Parathyroid adenoma (tissue), 2 donors: ENCODE results near the gene TUBB4B.

ENCODE experiments used
- H2AFZ ChIP-seq: fragments of 300-600 bp; sonication (generic); one replicate; pipeline ENCODE4 v1.7.0; 2017; ENCODE audit warnings: antibody characterized with exemption, mild to moderate bottlenecking
- H3K27ac ChIP-seq: fragments of 300-600 bp; sonication (generic); one replicate; pipeline ENCODE4 v1.7.0; 2017
- H3K27me3 ChIP-seq: fragments of 300-600 bp; sonication (generic); one replicate; pipeline ENCODE4 v1.7.0; 2017; ENCODE audit warnings: low read length; ENCODE audit not compliant: control insufficient read depth, insufficient read depth
- H3K36me3 ChIP-seq: fragments of 300-600 bp; sonication (generic); one replicate; pipeline ENCODE4 v1.7.0; 2017; ENCODE audit warnings: low read length; ENCODE audit not compliant: control insufficient read depth, insufficient read depth
- H3K4me1 ChIP-seq: fragments of 300-600 bp; sonication (generic); one replicate; pipeline ENCODE4 v1.7.0; 2017; ENCODE audit warnings: control low read depth
- H3K4me2 ChIP-seq: fragments of 300-600 bp; sonication (generic); one replicate; pipeline ENCODE4 v1.7.0; 2017; ENCODE audit warnings: low read length
- H3K4me3 ChIP-seq: fragments of 300-600 bp; sonication (generic); one replicate; pipeline ENCODE4 v1.7.0; 2017; ENCODE audit warnings: low read depth, low read length
- H3K79me2 ChIP-seq: fragments of 300-600 bp; sonication (generic); one replicate; pipeline ENCODE4 v1.7.0; 2017; ENCODE audit warnings: control low read depth
- H3K9ac ChIP-seq: fragments of 300-600 bp; sonication (generic); one replicate; pipeline ENCODE4 v1.7.0; 2017; ENCODE audit warnings: mild to moderate bottlenecking
- H3K9me3 ChIP-seq: fragments of 300-600 bp; sonication (generic); one replicate; pipeline ENCODE4 v1.7.0; 2017; ENCODE audit warnings: low read length; ENCODE audit not compliant: control insufficient read depth
- CTCF ChIP-seq: fragments of 300-600 bp; sonication (generic); IDR thresholded peaks from one replicate; pipeline ENCODE4 v1.7.0; 2017; ENCODE audit warnings: antibody characterized with exemption, mild to moderate bottlenecking
- donor health status: primary hyperparathyroidism.

The TUBB4B gene

GRCh38 chr9:137234055-137234697, 6.9 kb upstream of the TUBB4B start:
- TF ChIP-seq CTCF, result no peak
- H3K4me1 ChIP-seq, result peaks cover 14% of the 10 kb centered on the region

GRCh38 chr9:137234758-137235423, 6.2 kb upstream of the TUBB4B start:
- Histone ChIP-seq H3K27me3 (no peaks in the 10 kb centered on the region), H3K9me3 (no peaks in the 10 kb centered on the region), H3K4me1 (peaks cover 14% of the 10 kb centered on the region), H2AFZ (no peak overlapping the region), H3K79me2 (no peaks in the 10 kb centered on the region), H3K36me3 (no peaks in the 10 kb centered on the region), H3K9ac (no peak overlapping the region), H3K4me2 (no peak overlapping the region), H3K27ac (no peak overlapping the region), H3K4me3 (no peak overlapping the region)
- no peak for TF ChIP-seq CTCF

More at GRCh38 chr9:137234055-137234697, 6.9 kb upstream of the TUBB4B start:
- no peaks in the 10 kb centered on the region for H3K27me3 ChIP-seq
- H3K27ac ChIP-seq, result no peak overlapping the region
- no peaks in the 10 kb centered on the region for H3K36me3 ChIP-seq
- no peak overlapping the region for H2AFZ ChIP-seq
- H3K79me2 ChIP-seq, result no peaks in the 10 kb centered on the region
- H3K4me2 ChIP-seq, result no peak overlapping the region
- no peak overlapping the region for H3K9ac ChIP-seq
- no peaks in the 10 kb centered on the region for H3K9me3 ChIP-seq
- no peak overlapping the region for H3K4me3 ChIP-seq

DNA sequence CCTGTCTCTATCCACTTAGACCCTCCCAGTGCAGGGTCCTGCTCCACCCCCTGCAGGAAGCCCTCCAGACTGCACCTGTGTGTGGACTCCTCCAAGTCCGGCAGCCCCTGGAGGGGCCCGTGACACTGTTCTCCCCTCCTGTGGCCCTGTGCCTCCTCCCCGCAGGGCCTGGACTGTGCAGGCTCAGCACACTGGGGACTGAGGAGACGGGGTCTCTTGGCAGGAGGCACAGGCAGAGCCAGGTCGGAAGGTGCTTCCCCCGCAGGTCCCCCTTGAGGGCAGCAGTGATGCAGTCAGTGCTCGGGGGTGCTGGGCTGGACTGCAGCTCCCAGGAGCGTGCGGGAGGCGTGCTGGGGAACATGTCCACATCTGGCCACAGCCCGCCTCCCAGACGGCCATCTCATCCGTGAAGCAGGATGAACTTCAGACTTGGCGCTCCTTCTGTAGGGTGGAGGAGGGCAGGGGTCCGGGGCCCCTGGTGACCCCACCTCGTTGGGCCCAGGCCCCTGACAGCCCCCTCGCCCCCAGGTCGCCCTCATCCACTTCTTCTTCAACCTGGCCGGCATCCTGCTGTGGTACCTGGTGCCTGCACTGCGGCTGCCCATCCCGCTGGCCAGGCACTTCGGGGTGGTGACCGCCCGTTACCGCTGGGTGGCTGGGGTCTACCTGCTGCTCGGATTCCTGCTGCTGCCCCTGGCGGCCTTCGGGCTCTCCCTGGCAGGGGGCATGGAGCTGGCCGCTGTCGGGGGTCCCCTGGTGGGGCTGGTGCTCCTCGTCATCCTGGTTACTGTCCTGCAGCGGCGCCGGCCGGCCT, 5.5 kb upstream of the TUBB4B start:
- no peak overlapping the region for H3K9ac ChIP-seq
- H3K27me3 ChIP-seq, result no peaks in the 10 kb centered on the region
- no peak overlapping the region for H3K4me3 ChIP-seq
- peaks cover 14% of the 10 kb centered on the region for H3K4me1 ChIP-seq
- no peak overlapping the region for H3K27ac ChIP-seq
- H3K36me3 ChIP-seq, result no peaks in the 10 kb centered on the region
- no peaks in the 10 kb centered on the region for H3K79me2 ChIP-seq
- H3K4me2 ChIP-seq, result peak overlapping the region; percentile 45
- H2AFZ ChIP-seq, result peak overlapping the region; percentile 78
- H3K9me3 ChIP-seq, result no peaks in the 10 kb centered on the region
- TF ChIP-seq CTCF, result no peak

GRCh38 chr9:137236238-137236935, 4.7 kb upstream of the TUBB4B start:
- peak overlapping the region; percentile 65 for H3K27ac ChIP-seq
- no peaks in the 10 kb centered on the region for H3K36me3 ChIP-seq
- H3K4me2 ChIP-seq, result peak overlapping the region; percentile 60
- peak; percentile 96 for TF ChIP-seq CTCF
- H3K4me3 ChIP-seq, result no peak overlapping the region
- H3K27me3 ChIP-seq, result no peaks in the 10 kb centered on the region
- H3K79me2 ChIP-seq, result no peaks in the 10 kb centered on the region
- H3K4me1 ChIP-seq, result peaks cover 14% of the 10 kb centered on the region
- no peaks in the 10 kb centered on the region for H3K9me3 ChIP-seq
- peak overlapping the region; percentile 78 for H2AFZ ChIP-seq
- H3K9ac ChIP-seq, result no peak overlapping the region
